ENCODE measurements around the gene OIT3.

OIT3 gene

DNA sequence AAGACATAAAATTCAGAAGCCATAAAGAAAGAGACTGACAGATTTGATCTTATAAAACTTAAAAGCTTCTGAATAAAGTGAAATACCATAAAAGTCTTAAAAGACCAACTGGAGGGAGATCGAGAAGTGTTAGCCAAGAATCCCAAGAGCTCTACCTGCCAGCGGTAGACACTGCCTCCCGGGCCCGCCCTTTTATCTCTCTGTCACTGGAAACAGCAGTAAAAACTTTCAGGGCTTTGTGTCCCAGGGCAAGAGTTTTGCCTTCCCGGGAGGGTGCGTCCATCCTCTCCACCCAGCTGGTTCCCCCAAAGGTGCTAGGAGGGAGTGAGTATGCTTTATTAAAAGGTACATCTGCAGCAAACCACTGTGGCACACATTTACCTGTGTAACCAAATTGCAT lies 55.2 kb downstream of the OIT3 start:
- intact Hi-C loops (cut with DNase I): no loop called here
- DNase-seq: no peak

DNA sequence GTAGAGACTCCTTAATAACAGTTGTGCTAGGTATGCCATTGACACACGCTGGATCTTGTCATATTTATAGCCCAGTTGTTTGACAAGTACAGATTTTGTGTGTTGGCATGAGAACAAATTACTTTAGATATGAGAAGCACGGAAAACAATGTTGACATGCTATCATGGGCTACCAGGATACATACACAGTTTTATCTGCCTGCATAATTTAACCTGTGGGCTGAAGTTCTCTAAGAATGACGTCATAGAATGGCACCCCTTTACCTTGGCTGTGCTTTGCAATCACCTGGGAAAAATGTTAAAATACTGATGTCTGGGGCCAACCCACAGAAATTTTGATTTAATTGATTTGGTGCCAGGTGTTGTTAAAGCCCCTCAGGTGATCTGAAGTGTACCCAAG lies 58.2 kb downstream of the OIT3 start:
- DNase-seq: no peak
- intact Hi-C loops (cut with DNase I): no loop called here

DNA sequence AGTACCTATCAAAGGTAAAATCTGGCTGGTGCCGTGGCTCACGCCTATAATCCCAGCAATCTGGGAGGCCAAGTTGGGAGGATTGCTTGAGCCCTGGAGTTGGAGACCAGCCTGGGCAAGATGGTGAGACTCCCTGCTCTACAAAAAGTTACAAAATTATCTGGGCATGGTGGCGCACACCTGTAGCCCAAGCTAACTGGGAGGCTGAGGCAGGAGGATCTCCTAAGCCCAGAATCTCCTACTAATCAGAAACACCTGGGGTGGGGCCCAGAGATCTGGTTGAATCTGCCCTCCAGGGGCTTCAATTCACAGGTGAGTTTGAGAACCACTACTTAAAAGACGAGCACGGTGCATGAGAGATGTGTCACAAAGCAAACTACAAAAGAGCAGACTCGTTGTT lies 58.6 kb downstream of the OIT3 start:
- intact Hi-C loops (cut with DNase I): no loop called here
- no peak for DNase-seq

DNA sequence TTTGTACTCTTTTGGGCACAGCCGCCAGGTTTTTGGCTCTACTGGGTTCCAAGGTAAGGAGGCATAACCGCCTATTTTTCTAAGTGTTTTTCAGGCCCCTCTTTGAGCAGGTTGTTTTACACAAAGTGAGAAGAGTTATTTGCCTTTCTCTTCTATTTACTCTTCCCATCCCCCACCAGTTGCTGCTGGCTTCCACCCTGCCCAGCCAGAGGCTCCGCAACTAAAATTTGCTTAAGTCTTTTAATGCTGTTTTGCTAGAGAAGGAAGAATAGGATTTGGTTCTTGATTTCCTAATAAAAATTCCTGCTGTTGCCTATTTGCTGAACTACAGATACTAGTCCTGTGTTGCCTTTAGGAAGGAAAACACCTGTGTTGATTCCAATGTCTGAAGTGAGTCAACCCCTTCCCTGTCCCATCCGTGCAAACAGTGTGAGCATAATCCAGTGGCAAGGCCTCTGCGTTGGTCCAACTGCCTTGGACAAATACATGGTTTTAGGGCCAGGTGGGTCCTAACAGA lies 59.2 kb downstream of the OIT3 start:
- no peak for DNase-seq
- intact Hi-C loops (cut with DNase I): no loop called here

DNA sequence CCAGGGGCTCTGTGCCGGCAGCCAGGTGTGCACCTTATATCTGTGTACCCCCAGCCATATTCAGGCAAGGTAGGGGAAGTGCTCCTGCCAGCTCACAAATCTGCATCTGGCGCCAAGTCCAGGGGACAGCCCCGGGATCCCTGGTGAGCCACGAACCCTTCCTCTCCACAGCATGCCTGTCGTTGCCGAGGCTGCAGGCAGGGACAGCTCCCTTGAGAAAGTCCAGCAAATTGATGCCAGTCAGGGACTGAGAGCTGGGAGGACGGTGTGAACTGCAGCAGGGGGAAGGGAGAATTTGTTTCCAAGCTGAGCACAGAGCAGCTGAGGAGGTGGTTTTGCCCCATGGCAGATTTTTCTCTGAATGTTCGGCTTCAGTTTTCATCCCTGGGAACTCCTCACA lies 60.1 kb downstream of the OIT3 start:
- intact Hi-C loops (cut with DNase I): no loop called here
- no peak for DNase-seq

DNA sequence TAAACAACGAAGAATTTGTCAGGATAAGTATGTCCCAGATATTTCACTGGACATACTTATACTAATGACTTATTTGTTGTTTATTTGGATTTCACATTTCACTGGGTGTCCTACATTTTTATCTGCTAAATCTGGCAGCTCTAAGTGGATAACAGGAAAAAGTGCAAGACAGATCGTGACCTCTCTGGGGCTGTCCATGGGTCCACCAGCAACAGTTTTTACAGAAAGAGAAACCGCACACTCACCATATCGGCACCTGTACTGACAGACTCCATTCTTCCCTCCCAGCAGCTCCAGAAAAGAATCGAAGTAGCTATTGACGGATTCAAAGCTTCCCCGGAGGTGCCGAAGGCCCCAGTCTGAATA lies 60.7 kb downstream of the OIT3 start:
- DNase-seq: no peak
- intact Hi-C loops (cut with DNase I): no loop called here

DNA sequence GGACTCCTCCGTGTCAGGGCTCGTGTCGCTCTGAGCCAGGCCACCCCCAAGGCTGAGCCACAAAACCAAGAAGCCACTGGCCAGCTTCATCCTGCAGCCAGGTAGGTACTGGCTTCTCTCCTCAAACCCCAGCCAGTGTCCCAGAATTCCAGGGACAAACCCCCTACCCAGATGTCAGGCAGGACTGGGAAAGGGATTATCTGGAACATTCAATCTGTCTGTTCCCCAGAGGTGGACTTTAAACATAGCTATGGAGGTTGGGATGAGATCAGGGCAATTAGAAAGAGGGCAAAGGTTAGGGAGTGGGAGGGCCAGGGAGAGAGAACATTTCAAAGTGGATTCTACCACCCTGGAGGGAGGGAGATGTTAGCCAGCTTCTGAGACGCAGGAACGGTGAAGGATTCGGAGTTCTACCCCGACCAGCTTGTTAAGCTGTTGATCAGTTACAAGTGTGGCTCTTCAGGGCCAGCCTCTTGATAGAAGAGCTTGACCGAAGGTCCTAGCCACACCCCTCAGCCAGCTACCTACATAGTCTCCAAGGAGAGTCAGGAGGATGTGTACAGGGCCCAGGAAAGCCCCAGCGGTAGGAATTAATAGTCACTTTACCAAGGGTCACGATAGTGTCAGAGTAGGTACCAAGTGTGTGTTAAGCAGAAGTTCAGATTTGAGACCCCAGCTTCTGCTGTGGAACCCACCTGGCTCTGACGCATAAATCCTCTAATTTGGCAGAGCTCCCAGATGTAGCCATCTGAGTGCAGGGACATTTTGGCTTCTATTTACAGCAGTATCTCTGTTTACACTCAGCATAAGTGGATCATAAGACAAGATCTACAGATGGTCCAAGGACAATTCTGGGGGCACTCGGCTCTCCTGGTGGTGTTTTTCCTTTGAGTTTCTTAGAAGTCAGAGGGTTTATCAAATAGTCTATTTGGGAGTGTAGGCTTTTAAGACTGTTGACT lies 61.3 kb downstream of the OIT3 start, which contains the start of gene PLA2G12B:
Gene PLA2G12B (minus strand): TSS at position 211 of the 959 bp plus-strand sequence. CDS start 121 bp downstream, at position 90.
- intact Hi-C loops (cut with DNase I): no loop called here
- DNase-seq: no peak

DNA sequence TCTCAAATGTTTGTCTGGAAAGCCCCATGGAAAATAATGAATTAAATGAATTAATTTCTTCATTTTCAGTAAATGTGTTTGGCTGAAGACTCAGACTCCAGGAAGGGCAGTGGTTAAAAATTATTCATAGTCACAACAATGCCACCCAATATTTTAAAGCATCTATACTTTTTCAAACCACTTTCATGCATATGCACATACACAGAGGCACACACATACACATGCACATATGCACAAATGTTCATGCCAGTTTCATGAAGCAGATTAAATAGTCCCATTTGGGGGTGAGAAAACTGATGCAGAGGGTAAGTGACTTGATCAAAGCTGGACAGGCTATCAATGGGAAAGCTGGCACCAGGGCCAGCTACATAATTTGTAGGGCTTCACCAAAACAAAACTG lies 62.5 kb downstream of the OIT3 start:
- no peak for DNase-seq
- intact Hi-C loops (cut with DNase I): no loop called here

DNA sequence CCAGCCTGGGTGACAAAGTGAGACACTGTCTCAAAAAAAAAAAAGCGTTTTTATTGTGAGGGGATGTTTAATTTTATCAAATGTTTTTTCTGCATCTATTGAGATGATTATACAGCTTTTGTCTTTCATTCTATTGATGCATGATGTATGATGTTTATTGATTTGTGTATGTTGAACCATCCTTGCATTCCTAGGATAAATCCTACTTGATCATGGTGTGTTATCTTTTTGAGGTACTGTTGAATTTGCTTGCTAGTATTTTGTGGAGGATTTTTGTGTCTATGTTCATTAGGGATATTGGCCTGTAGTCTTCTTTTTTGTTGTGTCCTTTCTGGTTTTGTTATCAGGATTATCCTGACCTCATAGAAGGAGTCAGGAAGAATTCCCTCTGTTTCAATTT lies 83.3 kb downstream of the OIT3 start:
- DNase-seq: no peak
- intact Hi-C loops (cut with DNase I): no loop called here

DNA sequence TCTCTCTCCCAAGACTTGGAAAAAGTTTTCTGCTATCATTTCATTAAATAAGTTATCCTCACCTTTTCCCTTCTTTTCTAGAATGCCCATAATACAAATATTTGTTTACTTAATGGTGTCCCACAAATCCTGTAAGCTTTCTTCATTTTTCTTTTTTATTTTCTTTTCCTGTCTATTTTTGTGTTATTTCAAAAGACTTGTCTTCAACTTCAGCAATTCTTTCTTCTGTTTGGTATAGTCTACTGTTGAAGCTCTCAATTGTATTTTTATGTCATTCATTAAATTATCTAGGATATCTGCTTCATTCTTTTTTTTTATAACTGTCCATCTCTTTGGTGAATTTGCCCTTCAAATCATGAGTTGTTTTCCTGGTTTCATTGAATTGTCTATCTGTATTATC lies 86.2 kb downstream of the OIT3 start:
- intact Hi-C loops (cut with DNase I): no loop called here
- DNase-seq: no peak

DNA sequence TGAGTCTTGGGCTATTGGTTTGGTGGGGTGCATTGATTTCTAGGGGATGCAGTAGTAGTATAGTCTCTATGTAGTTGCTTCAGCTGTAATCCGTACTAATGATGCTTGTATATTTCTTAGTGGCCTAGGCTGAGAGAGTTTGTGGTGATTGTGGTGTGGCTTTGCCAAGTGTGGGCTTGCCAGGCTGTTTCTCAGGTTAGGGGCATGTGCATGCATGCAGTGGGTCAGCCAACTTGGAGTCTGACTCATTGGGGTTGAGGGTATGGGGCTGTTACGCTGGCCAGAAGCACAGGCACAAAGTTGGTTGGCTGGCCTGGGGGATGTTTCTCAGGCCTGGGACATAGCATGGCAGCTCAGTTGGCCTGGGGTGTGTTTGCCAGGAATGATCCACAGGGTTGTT lies 86.8 kb downstream of the OIT3 start:
- DNase-seq: no peak
- intact Hi-C loops (cut with DNase I): no loop called here

DNA sequence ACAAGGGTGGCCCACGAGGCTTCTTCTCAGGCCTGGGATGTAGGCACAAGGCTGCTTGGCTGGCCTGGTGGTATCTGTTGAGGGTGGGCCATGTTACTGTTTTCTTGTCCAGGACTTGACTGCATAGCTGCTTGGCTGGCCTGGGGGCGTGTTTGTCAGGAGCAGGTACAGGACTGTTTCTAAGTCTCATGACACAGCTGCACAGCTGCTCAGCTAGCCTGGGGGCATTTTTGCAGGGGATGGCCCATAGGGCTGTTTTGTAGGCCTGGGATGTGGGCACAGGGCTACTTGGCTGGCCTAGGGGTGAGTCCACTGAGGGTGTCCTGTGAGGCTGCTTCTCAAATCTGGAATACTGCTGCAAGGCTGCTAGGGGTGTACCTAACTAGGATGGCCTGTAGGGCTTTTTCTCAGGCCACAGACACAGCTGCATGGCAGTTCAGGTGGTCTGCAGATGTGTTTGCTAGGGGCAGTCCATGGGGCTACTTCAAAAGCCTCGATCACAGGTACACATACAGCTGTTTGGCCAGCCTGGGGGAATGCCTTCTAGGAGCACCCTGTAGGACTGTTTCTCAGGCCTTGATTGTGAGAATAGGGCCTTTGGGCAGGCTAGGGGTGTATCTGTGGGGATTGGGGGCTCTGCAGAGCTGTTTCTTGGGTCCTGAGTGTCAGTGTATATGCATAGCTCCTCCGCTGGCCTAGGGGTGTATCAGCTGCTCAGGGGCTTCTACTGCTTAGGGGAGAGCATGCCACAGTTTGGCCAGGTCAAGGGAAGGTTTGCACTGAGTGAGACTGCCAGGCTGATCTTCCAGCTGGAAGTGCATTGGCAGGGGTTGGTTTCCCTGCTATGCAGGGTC lies 87.7 kb downstream of the OIT3 start:
- DNase-seq: no peak
- intact Hi-C loops (cut with DNase I): no loop called here

DNA sequence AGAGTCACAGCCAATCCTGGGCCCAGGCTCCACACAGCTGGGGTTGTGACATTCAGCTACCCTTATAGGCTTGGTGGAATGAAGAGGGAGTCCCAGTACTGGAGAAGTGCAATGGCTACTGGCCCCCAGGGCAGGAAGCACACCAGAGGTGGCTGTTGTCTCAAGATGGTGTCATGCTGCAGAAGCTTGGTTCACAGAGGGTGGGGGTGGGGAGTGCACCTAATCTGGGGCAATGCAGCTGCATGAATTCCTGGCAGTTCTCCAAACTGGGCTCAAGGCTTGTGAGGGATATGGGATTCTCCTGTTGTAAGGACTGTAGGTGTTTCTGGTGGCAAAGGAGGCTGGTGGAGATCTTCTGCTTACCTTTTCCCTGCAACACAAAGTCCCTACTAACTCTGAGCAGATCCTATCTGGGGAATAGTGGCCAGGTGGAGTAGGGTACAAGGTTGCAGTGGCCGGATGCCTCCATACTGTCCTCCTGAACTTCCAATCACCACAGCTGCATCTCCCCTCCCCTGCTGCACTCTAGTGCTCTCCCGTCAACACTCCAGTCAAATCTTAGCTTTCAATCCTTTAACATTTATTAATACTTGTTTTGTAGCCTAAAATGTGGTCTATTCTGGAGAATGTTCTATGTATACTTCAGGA lies 88.5 kb downstream of the OIT3 start:
- intact Hi-C loops (cut with DNase I): no loop called here
- DNase-seq: no peak

All from posterior cingulate gyrus (tissue), 11 donors.